Glutamatergic neuron (in vitro differentiated cells): ENCODE data around the gene RHEBL1. TPM values are rescaled to one million over a fixed set of nuclear protein-coding genes. Genes with fewer than 3 reads are reported as not detected.

Experiments used
- DNase-seq: peaks from one replicate; pipeline ENCODE4 v3.0.0; 2022
- H3K27ac Mint-ChIP-seq: one replicate; pipeline ENCODE4 v1.8.0; 2020; ENCODE audit warnings: mild to moderate bottlenecking, mixed read lengths, inconsistent platforms; ENCODE audit not compliant: unreplicated experiment
- H3K27me3 Mint-ChIP-seq: one replicate; pipeline ENCODE4 v1.8.0; 2020; ENCODE audit warnings: mild to moderate bottlenecking, moderate library complexity, mixed read lengths, inconsistent platforms; ENCODE audit not compliant: unreplicated experiment
- H3K36me3 Mint-ChIP-seq: one replicate; pipeline ENCODE4 v1.8.0; 2020; ENCODE audit warnings: mild to moderate bottlenecking, mixed read lengths, inconsistent platforms; ENCODE audit not compliant: unreplicated experiment
- H3K4me1 Mint-ChIP-seq: one replicate; pipeline ENCODE4 v1.8.0; 2020; ENCODE audit warnings: mild to moderate bottlenecking, low read depth, mixed read lengths, inconsistent platforms; ENCODE audit not compliant: unreplicated experiment
- H3K4me3 Mint-ChIP-seq: one replicate; pipeline ENCODE4 v1.8.0; 2020; ENCODE audit warnings: mild to moderate bottlenecking, mixed read lengths, inconsistent platforms; ENCODE audit not compliant: unreplicated experiment
- H3K9me3 Mint-ChIP-seq: one replicate; pipeline ENCODE4 v1.8.0; 2020; ENCODE audit warnings: mild to moderate bottlenecking, moderate library complexity, mixed read lengths, inconsistent platforms; ENCODE audit not compliant: unreplicated experiment
- total RNA-seq: library from RNA; stranded (reverse); fragmentation: NEBNext Ultra II Directional; extraction: Animal tissue kit (Norgen Biotek cat#: 25700); gene quantifications from one replicate; pipeline ENCODE4 v1.2.1, GENCODE V29; 2021; ENCODE audit not compliant: unreplicated experiment
- TF ChIP-seq, protein P1 (sequence below): fragments of 200-600 bp; sonication (generic); IDR thresholded peaks from one replicate; pipeline ENCODE4 v1.5.0; 2021; ENCODE audit not compliant: partially characterized antibody, unreplicated experiment

The RHEBL1 gene
- total RNA-seq, 1 donor from 2014 or later, result 2.3 TPM

- no peak for DNase-seq
- TF ChIP-seq, protein P1, sequence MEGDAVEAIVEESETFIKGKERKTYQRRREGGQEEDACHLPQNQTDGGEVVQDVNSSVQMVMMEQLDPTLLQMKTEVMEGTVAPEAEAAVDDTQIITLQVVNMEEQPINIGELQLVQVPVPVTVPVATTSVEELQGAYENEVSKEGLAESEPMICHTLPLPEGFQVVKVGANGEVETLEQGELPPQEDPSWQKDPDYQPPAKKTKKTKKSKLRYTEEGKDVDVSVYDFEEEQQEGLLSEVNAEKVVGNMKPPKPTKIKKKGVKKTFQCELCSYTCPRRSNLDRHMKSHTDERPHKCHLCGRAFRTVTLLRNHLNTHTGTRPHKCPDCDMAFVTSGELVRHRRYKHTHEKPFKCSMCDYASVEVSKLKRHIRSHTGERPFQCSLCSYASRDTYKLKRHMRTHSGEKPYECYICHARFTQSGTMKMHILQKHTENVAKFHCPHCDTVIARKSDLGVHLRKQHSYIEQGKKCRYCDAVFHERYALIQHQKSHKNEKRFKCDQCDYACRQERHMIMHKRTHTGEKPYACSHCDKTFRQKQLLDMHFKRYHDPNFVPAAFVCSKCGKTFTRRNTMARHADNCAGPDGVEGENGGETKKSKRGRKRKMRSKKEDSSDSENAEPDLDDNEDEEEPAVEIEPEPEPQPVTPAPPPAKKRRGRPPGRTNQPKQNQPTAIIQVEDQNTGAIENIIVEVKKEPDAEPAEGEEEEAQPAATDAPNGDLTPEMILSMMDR, result no peak
- H3K4me3 Mint-ChIP-seq, result no peak overlapping the region
- peaks cover 12% of the 10 kb centered on the region for H3K4me1 Mint-ChIP-seq
- H3K27ac Mint-ChIP-seq, result no peak overlapping the region
- H3K36me3 Mint-ChIP-seq, result peaks cover 5% of the 10 kb centered on the region
- H3K27me3 Mint-ChIP-seq, result peaks cover 5% of the 10 kb centered on the region
- peaks cover 7% of the 10 kb centered on the region for H3K9me3 Mint-ChIP-seq
Observed at GRCh38 chr12:49051373-49051764, 18.4 kb downstream of the RHEBL1 start.

DNA sequence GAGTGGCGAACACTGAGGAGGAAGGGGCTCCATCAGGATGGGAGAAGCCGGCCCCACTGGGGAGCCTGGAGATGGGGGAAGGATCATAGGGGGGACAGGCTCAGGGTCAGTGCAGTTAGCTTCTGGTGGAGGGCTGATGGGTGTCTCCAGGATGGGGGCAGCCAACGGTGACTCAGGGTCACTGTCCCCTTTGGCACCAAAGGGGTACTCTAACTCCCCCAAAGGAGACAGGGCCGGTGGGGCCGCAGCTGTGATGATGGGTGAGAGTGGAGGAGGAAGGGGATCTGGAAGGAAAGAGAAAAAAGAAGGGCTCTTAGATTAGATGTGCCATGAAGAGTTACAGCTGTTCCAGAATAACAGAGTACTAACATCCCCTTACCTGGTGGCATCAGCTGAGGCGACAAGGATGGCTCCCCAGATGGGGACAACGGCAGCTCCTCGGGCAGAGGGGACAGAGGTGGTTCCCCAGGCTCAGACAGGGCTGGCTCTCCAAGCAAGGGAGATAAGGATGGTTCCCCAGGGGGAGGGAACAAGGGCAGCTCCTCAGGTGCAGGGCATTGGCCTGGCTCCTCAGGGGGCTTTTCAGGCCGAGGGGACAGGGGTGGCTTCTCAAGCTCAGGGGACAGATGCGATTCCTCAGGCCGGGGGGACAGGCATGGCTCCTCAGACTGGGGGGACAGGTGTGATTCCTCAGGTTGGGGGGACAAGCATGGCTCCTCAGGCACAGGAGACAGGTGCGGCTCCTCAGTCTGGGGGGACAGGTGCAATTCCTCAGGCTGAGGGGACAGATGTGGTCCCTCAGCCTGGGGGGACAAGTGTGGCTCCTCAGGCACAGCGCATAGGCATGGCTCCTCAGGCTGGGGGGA is 19.0 kb downstream of the RHEBL1 start:
- no peak overlapping the region for H3K27ac Mint-ChIP-seq
- peaks cover 5% of the 10 kb centered on the region for H3K27me3 Mint-ChIP-seq
- H3K4me3 Mint-ChIP-seq, result no peak overlapping the region
- peaks cover 6% of the 10 kb centered on the region for H3K4me1 Mint-ChIP-seq
- no peak for DNase-seq
- peaks cover 5% of the 10 kb centered on the region for H3K36me3 Mint-ChIP-seq
- peaks cover 6% of the 10 kb centered on the region for H3K9me3 Mint-ChIP-seq
- TF ChIP-seq, protein P1, result no peak

DNA sequence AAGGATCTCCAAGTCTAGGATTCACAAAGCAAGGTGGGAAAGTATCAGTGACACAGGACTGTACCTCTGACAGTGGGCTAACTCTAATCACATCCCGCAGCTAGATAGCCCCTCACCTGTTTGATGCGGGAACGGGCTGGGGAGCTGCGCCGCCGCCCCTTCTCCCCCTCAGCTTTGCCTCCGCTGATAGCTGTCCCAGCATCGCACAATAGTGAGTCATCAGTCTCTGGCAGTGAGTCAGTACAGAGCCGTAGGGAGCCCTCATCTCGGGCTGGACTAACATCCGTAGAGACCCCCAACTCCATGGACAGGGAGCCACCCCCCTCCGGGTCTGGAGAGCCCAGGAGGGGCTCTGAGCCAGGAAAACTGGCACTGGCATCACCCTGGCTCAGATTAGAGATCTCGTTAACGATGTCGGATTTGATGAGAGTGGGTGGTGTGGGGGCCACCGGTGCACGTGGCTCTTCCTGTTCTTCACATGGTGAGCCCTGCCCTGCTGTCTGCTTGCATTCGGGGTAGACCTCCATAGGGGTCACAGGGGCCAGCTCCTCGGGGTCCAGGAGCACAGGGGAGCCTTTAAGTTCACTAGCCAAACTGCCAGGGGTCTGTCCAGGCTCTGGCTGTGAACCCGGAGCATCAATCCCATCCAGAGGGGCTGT is 20.1 kb downstream of the RHEBL1 start:
- Mint-ChIP-seq H3K27ac (no peak overlapping the region), H3K9me3 (peaks cover 6% of the 10 kb centered on the region), H3K27me3 (peaks cover 6% of the 10 kb centered on the region), H3K36me3 (peaks cover 5% of the 10 kb centered on the region), H3K4me1 (no peaks in the 10 kb centered on the region), H3K4me3 (no peak overlapping the region)
- TF ChIP-seq, protein P1, result no peak
- DNase-seq, result no peak

GRCh38 chr12:49048953-49049352 is 20.8 kb downstream of the RHEBL1 start:
- Mint-ChIP-seq H3K4me3 (no peak overlapping the region), H3K27me3 (peaks cover 6% of the 10 kb centered on the region), H3K4me1 (no peaks in the 10 kb centered on the region), H3K36me3 (peaks cover 5% of the 10 kb centered on the region), H3K27ac (no peak overlapping the region), H3K9me3 (peaks cover 6% of the 10 kb centered on the region)
- DNase-seq, result no peak
- TF ChIP-seq, protein P1, result no peak
